OCI-LY1 (cell line): ENCODE measurements around the gene SPATA32.

ENCODE experiments used
- EZH2 ChIP-seq: fragments of 200-600 bp; sonication (generic), shearing (Covaris generic); IDR thresholded peaks from 2 replicates; pipeline ENCODE4 v1.8.0; 2017; ENCODE audit warnings: borderline replicate concordance, mixed run types, mild to moderate bottlenecking, antibody characterized with exemption, low read length, moderate library complexity, mixed read lengths
- TF ChIP-seq, protein P1 (sequence below): fragments of 200-600 bp; sonication (generic), shearing (Covaris generic); IDR thresholded peaks from 2 replicates; pipeline ENCODE4 v1.5.1; 2017; ENCODE audit warnings: mild to moderate bottlenecking, antibody characterized with exemption, low read length, moderate library complexity, mixed read lengths

- TF ChIP-seq EZH2 = no peak
- TF ChIP-seq, protein P1, sequence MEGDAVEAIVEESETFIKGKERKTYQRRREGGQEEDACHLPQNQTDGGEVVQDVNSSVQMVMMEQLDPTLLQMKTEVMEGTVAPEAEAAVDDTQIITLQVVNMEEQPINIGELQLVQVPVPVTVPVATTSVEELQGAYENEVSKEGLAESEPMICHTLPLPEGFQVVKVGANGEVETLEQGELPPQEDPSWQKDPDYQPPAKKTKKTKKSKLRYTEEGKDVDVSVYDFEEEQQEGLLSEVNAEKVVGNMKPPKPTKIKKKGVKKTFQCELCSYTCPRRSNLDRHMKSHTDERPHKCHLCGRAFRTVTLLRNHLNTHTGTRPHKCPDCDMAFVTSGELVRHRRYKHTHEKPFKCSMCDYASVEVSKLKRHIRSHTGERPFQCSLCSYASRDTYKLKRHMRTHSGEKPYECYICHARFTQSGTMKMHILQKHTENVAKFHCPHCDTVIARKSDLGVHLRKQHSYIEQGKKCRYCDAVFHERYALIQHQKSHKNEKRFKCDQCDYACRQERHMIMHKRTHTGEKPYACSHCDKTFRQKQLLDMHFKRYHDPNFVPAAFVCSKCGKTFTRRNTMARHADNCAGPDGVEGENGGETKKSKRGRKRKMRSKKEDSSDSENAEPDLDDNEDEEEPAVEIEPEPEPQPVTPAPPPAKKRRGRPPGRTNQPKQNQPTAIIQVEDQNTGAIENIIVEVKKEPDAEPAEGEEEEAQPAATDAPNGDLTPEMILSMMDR = no peak
Measured at GRCh38 chr17:45225051-45225700, 36.7 kb downstream of the SPATA32 start.
